Fibroblast of skin of abdomen (primary cell): ENCODE results near the gene LRRC3B.

Experiments
- DNase-seq: peaks from one replicate; pipeline ENCODE4 v3.0.0-alpha.2; 2013

LRRC3B gene

DNA sequence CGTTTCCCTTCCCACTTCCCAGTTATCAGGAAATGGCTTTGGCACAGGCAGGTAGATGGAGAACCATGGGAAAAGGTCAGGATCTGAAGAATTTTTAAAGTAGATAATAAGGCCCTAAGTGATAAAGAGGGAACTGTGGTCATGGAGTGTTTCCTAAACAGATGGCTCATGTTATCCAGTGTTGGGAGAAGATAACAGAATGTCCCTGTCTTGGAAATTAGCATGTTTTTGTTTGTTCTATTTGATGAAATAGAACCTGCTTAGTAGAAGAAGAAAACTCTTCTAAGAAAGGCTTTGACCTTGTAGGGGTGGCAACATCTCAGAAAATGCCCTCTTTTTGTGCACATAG, 8.8 kb downstream of the LRRC3B start:
- DNase-seq, result no peak

- DNase-seq, result no peak
Measured at GRCh38 chr3:26634601-26635000, 12.0 kb downstream of the LRRC3B start.

GRCh38 chr3:26636096-26636727, 13.6 kb downstream of the LRRC3B start:
- DNase-seq, result no peak

DNA sequence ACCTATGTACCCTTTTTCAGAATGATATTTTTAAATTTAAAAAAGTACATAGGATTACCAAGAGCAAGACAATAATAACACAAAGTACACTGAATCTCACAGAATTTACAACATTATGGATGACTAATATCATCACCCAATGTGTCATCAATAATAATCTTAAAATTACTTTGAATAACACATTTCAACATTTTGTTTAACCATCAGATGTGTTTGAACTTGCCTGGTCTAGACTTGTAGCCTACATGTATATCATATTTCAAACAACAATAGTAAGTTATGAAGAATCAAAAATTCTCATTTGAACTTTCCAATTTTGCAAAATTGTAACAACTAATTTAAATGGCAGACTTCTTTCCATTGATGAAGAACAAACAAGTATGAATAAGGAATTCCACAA, 15.1 kb downstream of the LRRC3B start:
- DNase-seq, result no peak

DNA sequence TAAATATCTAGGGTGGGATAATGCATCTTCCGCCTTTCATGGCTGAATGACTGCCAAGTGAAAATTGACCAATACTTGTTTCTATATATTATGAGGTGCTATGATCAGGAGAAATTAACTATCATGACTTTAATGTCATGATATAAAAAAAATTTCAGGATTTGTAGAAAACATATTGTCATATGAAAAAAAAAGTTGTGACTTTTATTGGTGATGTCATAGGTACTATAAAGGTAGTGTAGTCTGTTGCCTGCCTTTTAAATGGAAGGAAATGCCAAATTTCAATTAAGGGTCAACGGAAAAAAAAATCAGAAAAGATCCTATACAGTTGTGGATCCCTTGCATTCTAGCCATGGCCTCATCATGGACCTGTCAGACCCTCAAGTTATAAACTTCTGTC, 15.5 kb downstream of the LRRC3B start:
- no peak for DNase-seq

- no peak for DNase-seq
Measured at GRCh38 chr3:26639339-26639738, 16.8 kb downstream of the LRRC3B start.

- no peak for DNase-seq
Measured at GRCh38 chr3:26647078-26647477, 24.5 kb downstream of the LRRC3B start.

- no peak for DNase-seq
Measured at GRCh38 chr3:26648461-26648860, 25.9 kb downstream of the LRRC3B start.

DNA sequence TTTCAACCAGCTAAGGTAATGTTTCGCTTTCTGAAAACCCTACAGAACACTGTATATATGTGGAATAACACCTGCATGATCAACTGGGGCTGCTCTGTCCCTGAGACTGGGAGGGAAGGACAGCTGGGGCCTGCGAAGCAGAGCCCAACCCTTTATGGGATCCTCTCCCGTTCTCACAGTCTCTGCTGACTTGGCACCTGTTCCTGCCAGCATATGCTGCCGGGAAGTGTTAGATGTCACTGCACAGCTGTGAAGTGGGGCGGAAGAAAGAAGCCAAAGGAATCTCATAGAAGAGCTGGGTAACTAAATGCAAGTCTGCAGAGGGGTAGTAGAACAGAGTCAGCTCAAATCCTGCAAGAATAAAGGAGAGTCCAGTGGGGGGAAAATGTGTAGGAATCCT, 29.6 kb downstream of the LRRC3B start:
- DNase-seq, result no peak

- peak; percentile 62 for DNase-seq
Measured at GRCh38 chr3:26653811-26654425, 31.3 kb downstream of the LRRC3B start.

GRCh38 chr3:26655231-26655630, 32.7 kb downstream of the LRRC3B start:
- no peak for DNase-seq

GRCh38 chr3:26657348-26657976, 34.9 kb downstream of the LRRC3B start:
- DNase-seq, result peak; percentile 27

DNA sequence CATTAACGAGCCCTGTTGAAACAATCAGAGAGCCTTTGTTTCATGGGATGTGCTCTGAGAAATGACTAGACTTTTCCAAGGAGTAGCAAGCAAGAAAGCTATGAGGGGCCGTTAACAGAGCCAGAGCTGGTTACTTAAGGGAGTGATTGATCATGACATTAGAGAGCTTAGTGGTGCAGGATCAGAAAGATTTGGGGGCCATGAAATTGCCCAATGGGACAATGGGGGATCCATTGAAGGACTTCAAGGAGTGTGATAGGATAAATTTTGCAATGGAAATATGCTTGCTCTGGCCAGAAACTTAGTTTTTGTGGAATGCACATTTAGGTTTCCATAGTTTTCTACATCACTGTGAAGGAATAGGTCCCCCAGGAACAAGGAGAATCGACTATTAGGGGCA, 45.6 kb downstream of the LRRC3B start:
- DNase-seq, result no peak

DNA sequence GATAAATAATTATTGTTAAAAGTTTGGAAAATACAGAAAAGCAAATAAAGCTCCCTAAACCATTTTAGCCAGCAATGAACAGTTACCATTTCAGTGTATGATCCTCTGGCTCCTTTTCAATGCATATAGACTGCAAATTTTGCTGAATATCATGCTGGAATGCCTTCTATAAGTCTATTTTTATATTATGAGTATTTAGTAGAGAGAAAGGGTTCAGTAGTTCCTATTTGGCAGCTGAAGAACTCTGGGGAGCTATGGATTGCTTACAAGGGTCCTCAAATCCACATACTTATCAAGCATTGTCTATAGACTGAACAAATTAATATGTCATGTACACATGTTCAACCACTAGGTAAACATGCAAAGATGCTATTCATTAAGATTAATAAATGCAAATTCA, 46.1 kb downstream of the LRRC3B start:
- DNase-seq, result no peak

DNA sequence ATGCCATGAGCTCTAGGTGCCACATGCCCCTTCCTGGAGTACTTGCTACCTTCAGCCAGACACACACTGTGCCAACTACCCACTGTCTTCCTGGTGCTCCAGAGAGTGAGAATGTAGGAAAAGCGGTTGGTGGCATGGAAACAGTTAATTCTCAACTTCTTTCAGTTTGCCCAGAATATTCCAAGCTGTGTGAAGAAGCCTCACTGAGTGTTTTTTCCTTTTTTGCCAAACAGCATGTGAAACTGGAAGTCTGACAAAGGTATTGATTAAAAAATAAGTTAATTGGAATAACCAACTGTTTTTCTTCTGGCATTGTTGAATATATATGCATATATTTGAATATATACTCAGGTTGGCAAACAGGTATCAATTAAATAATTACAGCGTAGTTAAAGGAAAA, 52.8 kb downstream of the LRRC3B start:
- no peak for DNase-seq

DNA sequence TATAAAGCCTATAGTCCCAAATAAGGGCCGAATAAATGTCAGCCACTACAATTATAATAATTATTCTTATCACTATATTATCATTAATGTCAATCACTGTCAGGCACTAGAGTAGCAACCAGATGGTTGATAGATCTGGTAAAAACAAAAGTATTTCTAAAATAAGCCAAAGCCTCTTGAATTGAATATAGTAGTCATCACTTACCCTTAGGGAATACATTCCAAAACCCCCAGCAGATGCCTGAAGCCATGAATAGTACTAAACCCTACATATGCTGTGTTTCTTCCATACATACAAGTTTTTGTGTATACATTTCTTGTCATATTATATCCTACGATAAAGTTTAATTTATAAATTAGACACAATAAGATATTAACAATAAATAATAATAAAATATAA, 59.1 kb downstream of the LRRC3B start:
- DNase-seq, result no peak

- DNase-seq, result no peak
Measured at GRCh38 chr3:26682406-26682805, 59.8 kb downstream of the LRRC3B start.

- no peak for DNase-seq
Measured at GRCh38 chr3:26683902-26684301, 61.3 kb downstream of the LRRC3B start.

DNA sequence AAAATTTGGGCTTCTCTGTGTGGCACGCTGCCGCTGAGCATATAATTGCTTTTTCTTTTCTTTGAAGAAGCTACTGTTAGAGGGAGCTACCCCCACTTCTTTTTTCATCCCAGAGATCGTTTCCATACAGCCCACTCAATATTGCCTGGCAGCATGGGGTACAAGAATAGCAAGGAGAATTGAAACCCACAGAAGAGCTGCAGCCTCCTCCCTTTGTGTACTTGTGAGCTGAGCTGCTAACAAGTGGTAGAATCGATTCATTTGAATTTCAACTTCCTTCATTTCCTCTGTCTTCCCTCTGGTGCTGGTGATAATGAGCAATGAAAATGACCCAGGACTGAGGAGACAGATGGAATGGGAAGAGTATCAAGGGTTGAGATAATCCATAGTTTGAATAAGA, 64.9 kb downstream of the LRRC3B start:
- DNase-seq, result no peak

- no peak for DNase-seq
Measured at GRCh38 chr3:26699553-26699952, 77.0 kb downstream of the LRRC3B start.

DNA sequence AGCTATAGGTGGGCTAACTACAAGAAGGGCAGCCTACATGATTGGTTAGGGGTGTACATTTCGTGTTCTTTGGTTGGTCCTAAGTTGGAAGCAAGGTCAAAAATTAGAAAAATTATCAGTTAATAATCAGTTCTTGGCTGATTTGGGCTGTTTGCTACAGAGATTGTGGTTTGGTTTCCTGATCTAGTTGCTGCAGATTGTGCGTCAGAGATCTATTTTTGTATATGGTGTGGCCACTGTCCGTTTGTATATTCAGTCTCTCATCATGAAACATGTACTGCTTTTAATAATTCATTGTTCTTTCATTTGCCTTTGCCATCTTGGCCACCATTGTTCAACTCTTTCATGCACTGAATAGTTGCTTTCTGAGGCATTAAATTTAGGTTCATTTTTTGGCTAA, 80.9 kb downstream of the LRRC3B start:
- no peak for DNase-seq

GRCh38 chr3:26704736-26705135, 82.2 kb downstream of the LRRC3B start:
- DNase-seq, result no peak

DNA sequence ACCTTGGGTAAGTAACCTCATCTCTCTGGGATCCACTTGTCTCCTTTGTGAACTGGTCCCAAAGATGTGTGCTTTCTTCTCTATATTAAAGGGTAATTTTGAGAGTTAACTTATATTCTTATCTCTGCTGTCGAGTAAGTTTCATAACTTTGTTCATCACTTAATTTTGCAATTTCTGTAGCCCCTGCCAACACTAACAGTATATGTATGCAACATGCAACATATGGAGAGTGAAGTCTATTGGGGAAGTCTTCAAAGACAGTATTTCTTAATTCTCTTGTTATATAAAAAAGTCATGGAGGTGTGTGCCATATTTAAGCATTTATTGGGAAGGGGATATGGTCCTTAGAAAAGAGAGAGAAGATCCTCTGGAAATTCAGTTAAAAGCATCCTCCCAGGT, 85.9 kb downstream of the LRRC3B start:
- no peak for DNase-seq

DNA sequence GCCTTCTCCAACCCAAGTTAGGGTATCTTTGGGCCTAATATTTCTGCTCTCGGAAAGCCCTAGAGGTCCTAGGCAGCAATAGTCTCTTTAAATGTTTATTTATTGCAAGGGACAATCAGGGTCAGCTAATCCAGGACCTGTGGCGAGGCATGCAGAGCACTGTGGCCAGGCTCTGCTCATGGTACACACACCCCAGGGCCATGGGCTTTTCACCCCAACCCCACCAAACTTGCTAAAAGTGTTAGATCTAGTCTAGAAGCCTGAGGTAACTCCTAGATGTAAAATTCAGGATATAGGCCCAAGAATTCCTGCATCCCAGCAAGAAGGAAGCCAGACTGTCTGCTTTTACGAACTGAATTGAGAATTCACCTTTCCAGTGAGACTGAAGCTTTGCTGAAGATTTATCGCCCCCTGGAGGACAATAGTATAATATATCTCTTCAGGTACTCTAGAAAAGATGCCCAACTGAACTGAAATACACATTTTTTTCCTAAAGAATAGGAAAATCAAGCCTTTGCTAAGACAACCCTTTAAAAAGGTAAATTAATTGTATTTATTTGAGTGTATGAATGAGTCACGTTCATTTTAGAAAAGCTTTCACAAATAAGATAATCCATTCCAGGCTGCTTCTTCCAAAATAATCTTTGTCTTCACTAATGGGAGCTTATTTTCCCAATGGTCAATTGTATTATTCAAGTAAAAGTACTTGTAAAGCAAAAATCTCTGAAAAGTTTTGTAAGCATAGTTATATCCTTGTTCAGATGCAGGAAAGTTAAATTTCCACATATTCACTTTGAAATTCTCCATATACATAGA, 89.8 kb downstream of the LRRC3B start:
- peak; percentile 20 for DNase-seq
